ENCODE measurements around the gene AKR1E2.

Gene AKR1E2

GRCh38 chr10:4846775-4847174, 20.8 kb downstream of the AKR1E2 start:
- no peak for DNase-seq
- no peak for TF ChIP-seq CTCF (IDR thresholded peaks at IDR 0.05; ENCODE audit: low read depth, low read length)
- Histone ChIP-seq H3K27ac (no peak overlapping the region), H3K9me3 (ENCODE audit: severe bottlenecking) (no peaks in the 10 kb centered on the region), H3K4me3 (ENCODE audit: low read depth, low read length) (no peak overlapping the region), H3K36me3 (no peaks in the 10 kb centered on the region), H3K27me3 (ENCODE audit: insufficient read depth, low read depth, severe bottlenecking) (peaks cover 8% of the 10 kb centered on the region)

- H3K27me3 ChIP-seq (ENCODE audit: insufficient read depth, low read depth, severe bottlenecking), result peaks cover 8% of the 10 kb centered on the region
- H3K4me3 ChIP-seq (ENCODE audit: low read depth, low read length), result no peak overlapping the region
- no peaks in the 10 kb centered on the region for H3K36me3 ChIP-seq
- no peak for TF ChIP-seq CTCF (IDR thresholded peaks at IDR 0.05; ENCODE audit: low read depth, low read length)
- no peak overlapping the region for H3K27ac ChIP-seq
- no peak for DNase-seq
- no peaks in the 10 kb centered on the region for H3K9me3 ChIP-seq (ENCODE audit: severe bottlenecking)
Observed at GRCh38 chr10:4847561-4848355, 21.8 kb downstream of the AKR1E2 start.

GRCh38 chr10:4848356-4849041, 22.5 kb downstream of the AKR1E2 start:
- Histone ChIP-seq H3K27me3 (ENCODE audit: insufficient read depth, low read depth, severe bottlenecking) (peaks cover 8% of the 10 kb centered on the region), H3K36me3 (no peaks in the 10 kb centered on the region), H3K27ac (no peak overlapping the region), H3K4me3 (ENCODE audit: low read depth, low read length) (no peak overlapping the region), H3K9me3 (ENCODE audit: severe bottlenecking) (no peaks in the 10 kb centered on the region)
- no peak for DNase-seq
- TF ChIP-seq CTCF (IDR thresholded peaks at IDR 0.05; ENCODE audit: low read depth, low read length), result no peak

GRCh38 chr10:4849042-4849402, 23.0 kb downstream of the AKR1E2 start:
- Histone ChIP-seq H3K36me3 (no peaks in the 10 kb centered on the region), H3K27me3 (ENCODE audit: insufficient read depth, low read depth, severe bottlenecking) (peaks cover 8% of the 10 kb centered on the region), H3K27ac (no peak overlapping the region), H3K4me3 (ENCODE audit: low read depth, low read length) (no peak overlapping the region), H3K9me3 (ENCODE audit: severe bottlenecking) (no peaks in the 10 kb centered on the region)
- TF ChIP-seq CTCF (IDR thresholded peaks at IDR 0.05; ENCODE audit: low read depth, low read length), result no peak
- DNase-seq, result no peak

GRCh38 chr10:4849555-4850242, 23.7 kb downstream of the AKR1E2 start:
- TF ChIP-seq CTCF (IDR thresholded peaks at IDR 0.05; ENCODE audit: low read depth, low read length), result peak; percentile 78
- peaks cover 8% of the 10 kb centered on the region for H3K27me3 ChIP-seq (ENCODE audit: insufficient read depth, low read depth, severe bottlenecking)
- no peak overlapping the region for H3K4me3 ChIP-seq (ENCODE audit: low read depth, low read length)
- H3K27ac ChIP-seq, result no peak overlapping the region
- DNase-seq, result peak; percentile 67
- no peaks in the 10 kb centered on the region for H3K9me3 ChIP-seq (ENCODE audit: severe bottlenecking)
- H3K36me3 ChIP-seq, result no peaks in the 10 kb centered on the region
